GM19239 (cell line): Measurements from ENCODE around the gene MED27.

ENCODE experiments used
- DNase-seq: peaks from one replicate; pipeline ENCODE4 v3.0.0; 2011; ENCODE audit warnings: low spot score; ENCODE audit not compliant: insufficient read length
- FAIRE-seq: peaks from 2 replicates; lab custom pipeline; 2011; peaks lifted over from hg19 to GRCh38; lab: Jason Lieb, UNC

The MED27 gene

GRCh38 chr9:131892162-131892707, 187.4 kb downstream of the MED27 start:
- no peak for FAIRE-seq
- DNase-seq: no peak

GRCh38 chr9:131891598-131891997, 188.1 kb downstream of the MED27 start:
- FAIRE-seq (no peak), DNase-seq (no peak)

- FAIRE-seq: no peak
- no peak for DNase-seq
These were observed 190.0 kb downstream of the MED27 start for GRCh38 chr9:131889437-131890251.

- FAIRE-seq (no peak), DNase-seq (no peak)
These were observed 190.7 kb downstream of the MED27 start for GRCh38 chr9:131888923-131889322.

GRCh38 chr9:131887680-131888079, 192.0 kb downstream of the MED27 start:
- DNase-seq (no peak), FAIRE-seq (no peak)

GRCh38 chr9:131886826-131887225, 192.8 kb downstream of the MED27 start:
- no peak for DNase-seq
- no peak for FAIRE-seq

GRCh38 chr9:131885144-131885609, 194.5 kb downstream of the MED27 start:
- FAIRE-seq: no peak
- no peak for DNase-seq

- no peak for FAIRE-seq
These were observed 195.4 kb downstream of the MED27 start for GRCh38 chr9:131884222-131884621.

GRCh38 chr9:131880833-131881583, 198.7 kb downstream of the MED27 start:
- no peak for DNase-seq
- FAIRE-seq: no peak

More at GRCh38 chr9:131884222-131884621, 195.4 kb downstream of the MED27 start:
- no peak for DNase-seq

GRCh38 chr9:131879911-131880290, 199.8 kb downstream of the MED27 start:
- FAIRE-seq (no peak), DNase-seq (no peak)

- no peak for FAIRE-seq
- no peak for DNase-seq
These were observed 200.3 kb downstream of the MED27 start for GRCh38 chr9:131879181-131879910.

GRCh38 chr9:131876486-131876885, 203.2 kb downstream of the MED27 start:
- no peak for FAIRE-seq
- no peak for DNase-seq

GRCh38 chr9:131875828-131876485, 203.7 kb downstream of the MED27 start:
- DNase-seq (no peak), FAIRE-seq (no peak)

GRCh38 chr9:131874916-131875670, 204.6 kb downstream of the MED27 start:
- DNase-seq: no peak
- FAIRE-seq: no peak

- FAIRE-seq: no peak
- no peak for DNase-seq
These were observed 205.2 kb downstream of the MED27 start for GRCh38 chr9:131874447-131874846.

- FAIRE-seq: no peak
- no peak for DNase-seq
These were observed 205.7 kb downstream of the MED27 start for GRCh38 chr9:131873891-131874440.

GRCh38 chr9:131873335-131873734, 206.3 kb downstream of the MED27 start:
- no peak for FAIRE-seq

GRCh38 chr9:131872702-131873101, 207.0 kb downstream of the MED27 start:
- DNase-seq (no peak), FAIRE-seq (no peak)

More at GRCh38 chr9:131873335-131873734, 206.3 kb downstream of the MED27 start:
- no peak for DNase-seq

- FAIRE-seq (no peak), DNase-seq (no peak)
These were observed 207.7 kb downstream of the MED27 start for GRCh38 chr9:131872006-131872405.
